ENCODE results near the gene TBC1D22A.
"Not testable (repeated sequence)": the region's sequence is repeated elsewhere in the genome, so short reads cannot be mapped to it uniquely, and the experiment has no call there.

Gene TBC1D22A

GRCh38 chr22:46815559-46815895 is 53.1 kb downstream of the TBC1D22A start:
- no peak for ATAC-seq
- no peak for TF ChIP-seq GLIS3 (CRISPR knock-in tag; IDR thresholded peaks at IDR 0.05)

- TF ChIP-seq ARNTL (CRISPR knock-in tag; IDR thresholded peaks at IDR 0.05; ENCODE audit: borderline replicate concordance, low read depth) (no peak), TCF4 (CRISPR knock-in tag; IDR thresholded peaks at IDR 0.05; ENCODE audit: borderline replicate concordance) (no peak), PATZ1 (CRISPR knock-in tag; IDR thresholded peaks at IDR 0.05; ENCODE audit: borderline replicate concordance) (no peak), TSHZ2 (CRISPR knock-in tag; IDR thresholded peaks at IDR 0.05) (no peak), POU6F1 (CRISPR knock-in tag; IDR thresholded peaks at IDR 0.05; ENCODE audit: borderline replicate concordance, low read depth) (no peak), BACH2 (CRISPR knock-in tag; IDR thresholded peaks at IDR 0.05; ENCODE audit: borderline replicate concordance) (no peak), ZNF70 (CRISPR knock-in tag; IDR thresholded peaks at IDR 0.05) (no peak), CSRNP3 (CRISPR knock-in tag; IDR thresholded peaks at IDR 0.05) (no peak), TOX (CRISPR knock-in tag; IDR thresholded peaks at IDR 0.05; ENCODE audit: borderline replicate concordance) (no peak), ZFP3 (CRISPR knock-in tag; IDR thresholded peaks at IDR 0.05) (no peak), ZFP30 (CRISPR knock-in tag; IDR thresholded peaks at IDR 0.05) (no peak)
- ATAC-seq: peak; percentile 83
These were observed 53.7 kb downstream of the TBC1D22A start for GRCh38 chr22:46815896-46816731.

- ATAC-seq: not testable (repeated sequence)
These were observed 54.9 kb downstream of the TBC1D22A start for GRCh38 chr22:46817390-46817789.

GRCh38 chr22:46823248-46823647 is 60.8 kb downstream of the TBC1D22A start:
- TF ChIP-seq TOX (CRISPR knock-in tag; IDR thresholded peaks at IDR 0.05; ENCODE audit: borderline replicate concordance) (no peak), TSHZ2 (CRISPR knock-in tag; IDR thresholded peaks at IDR 0.05) (no peak), PATZ1 (CRISPR knock-in tag; IDR thresholded peaks at IDR 0.05; ENCODE audit: borderline replicate concordance) (no peak), BACH2 (CRISPR knock-in tag; IDR thresholded peaks at IDR 0.05; ENCODE audit: borderline replicate concordance) (no peak), ARNTL (CRISPR knock-in tag; IDR thresholded peaks at IDR 0.05; ENCODE audit: borderline replicate concordance, low read depth) (no peak), OSR1 (CRISPR knock-in tag; IDR thresholded peaks at IDR 0.05) (no peak), RARB (CRISPR knock-in tag; IDR thresholded peaks at IDR 0.05) (no peak), GLIS3 (CRISPR knock-in tag; IDR thresholded peaks at IDR 0.05) (no peak), ZFP30 (CRISPR knock-in tag; IDR thresholded peaks at IDR 0.05) (no peak)
- no peak for ATAC-seq
